Breast epithelium (tissue), 4 donors: ENCODE results near the gene SRPRB. TPM values are rescaled to one million over a fixed set of nuclear protein-coding genes. Genes with fewer than 3 reads are reported as not detected.

Experiments used
- DNase-seq, 2 donors: peaks; one replicate each; pipeline ENCODE4 v3.0.0-alpha.2; 2019; ENCODE audit warnings: low spot score in 2 of 2
- H3K27ac ChIP-seq, 2 donors: fragments of 200-600 bp; sonication (generic) in 1 of 2; one replicate each; pipeline ENCODE4 v1.5.1; 2016 to 2019; ENCODE audit warnings: mild to moderate bottlenecking in 1 of 2
- H3K27me3 ChIP-seq, 2 donors: fragments of 200-600 bp; sonication (generic) in 1 of 2; one replicate each; pipeline versions ENCODE4 v1.5.1 to v1.6.0; 2017 to 2019; ENCODE audit warnings: control low read depth in 1 of 2, mild to moderate bottlenecking in 1 of 2
- H3K36me3 ChIP-seq: fragments of 200-600 bp; one replicate; pipeline ENCODE4 v1.5.1; 2019
- H3K4me1 ChIP-seq, 2 donors: fragments of 200-600 bp; sonication (generic); one replicate each; pipeline ENCODE4 v1.5.1; 2016 to 2019; ENCODE audit warnings: control low read depth in 1 of 2
- H3K4me3 ChIP-seq, 3 donors: fragments of 200-600 bp; sonication (generic); 1 replicate in 2 of 3; 2 replicates in 1 of 3; pipeline ENCODE4 v1.5.1; 2016 to 2019; ENCODE audit warnings: mild to moderate bottlenecking in 3 of 3, moderate library complexity in 2 of 3
- H3K9me3 ChIP-seq, 2 donors: fragments of 200-600 bp; sonication (generic) in 1 of 2; one replicate each; pipeline ENCODE4 v1.5.1; 2016 to 2019; ENCODE audit warnings: control low read depth in 1 of 2
- POLR2A ChIP-seq: fragments of 450-650 bp; IDR thresholded peaks from one replicate; pipeline ENCODE4 v1.6.1; 2016; ENCODE audit warnings: antibody characterized with exemption, mild to moderate bottlenecking, moderate library complexity
- POLR2AphosphoS5 ChIP-seq, 3 donors: sonication (generic); formaldehyde crosslinking; IDR thresholded peaks; one replicate each; pipeline ENCODE4 v1.6.1; 2017; ENCODE audit warnings: antibody characterized with exemption in 3 of 3
- intact Hi-C: fragments of 100-400 bp; cut with DNase I; formaldehyde crosslinking; loops from one replicate; pipeline ENCODE4 v1.15.1; 2023; ENCODE audit warnings: low total_unique reads
- total RNA-seq, 3 donors: library from RNA; depleted of rRNA; stranded (reverse); fragments of >200 nt; gene quantifications; one replicate each; pipeline ENCODE4 v1.1.0, GENCODE V29; 2016
- TF ChIP-seq, protein P1 (sequence below), 3 donors: fragments of 450-650 bp; IDR thresholded peaks; one replicate each; pipeline ENCODE4 v1.5.1; 2016 to 2017; ENCODE audit warnings: antibody characterized with exemption in 3 of 3, mild to moderate bottlenecking in 3 of 3, moderate library complexity in 3 of 3

The SRPRB gene
- total RNA-seq, 3 donors from 2014 or later: 17.1 to 35.1 (median 28.4) TPM

DNA sequence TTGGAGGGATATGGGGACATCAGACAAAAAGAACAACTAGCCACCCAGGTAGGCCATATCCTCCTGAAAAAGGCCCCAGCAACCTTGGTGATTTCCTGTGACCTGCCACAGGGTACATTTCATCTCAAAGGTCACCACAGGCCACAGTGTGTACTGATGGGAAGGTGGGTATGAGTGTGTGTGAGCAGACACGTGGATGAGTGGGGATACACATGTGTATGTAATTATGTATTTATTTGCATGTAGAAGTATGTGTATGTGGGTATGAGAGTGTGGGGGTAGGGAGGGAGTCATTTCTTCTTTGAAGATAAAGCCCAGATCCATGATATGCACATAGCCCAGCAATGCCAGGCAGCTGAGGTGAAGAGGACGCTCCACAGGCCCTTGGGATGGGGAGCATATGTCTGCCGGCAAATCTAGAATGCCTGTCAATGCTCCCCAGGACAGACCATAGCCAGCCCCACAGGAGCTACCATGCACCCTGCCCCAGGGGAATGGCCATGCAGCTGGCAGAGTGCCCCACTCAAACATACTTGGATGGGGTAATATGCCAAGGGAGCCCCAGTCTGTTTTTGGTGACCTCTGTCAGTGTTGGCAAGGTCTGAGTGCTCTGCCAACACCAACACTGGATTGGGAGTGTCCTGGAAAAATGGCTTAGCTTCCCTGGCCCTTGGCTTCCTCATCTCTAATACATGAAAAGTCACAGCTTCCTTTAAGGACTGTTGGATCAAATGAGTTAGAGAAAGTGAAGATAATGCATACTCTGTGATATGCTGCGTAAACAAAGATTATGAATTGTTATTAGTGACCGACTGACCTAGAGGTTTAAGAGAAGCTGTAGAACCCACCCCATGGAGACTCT is 47.7 kb downstream of the SRPRB start:
- Histone ChIP-seq H3K27ac (no peak overlapping the region), H3K27me3 (no peaks in the 10 kb centered on the region), H3K9me3 (no peaks in the 10 kb centered on the region), H3K36me3 (no peaks in the 10 kb centered on the region), H3K4me3 (no peak overlapping the region), H3K4me1 (no peaks in the 10 kb centered on the region)
- TF ChIP-seq POLR2AphosphoS5 (IDR thresholded peaks at IDR 0.05) (no peak), POLR2A (no peak)
- TF ChIP-seq, protein P1, sequence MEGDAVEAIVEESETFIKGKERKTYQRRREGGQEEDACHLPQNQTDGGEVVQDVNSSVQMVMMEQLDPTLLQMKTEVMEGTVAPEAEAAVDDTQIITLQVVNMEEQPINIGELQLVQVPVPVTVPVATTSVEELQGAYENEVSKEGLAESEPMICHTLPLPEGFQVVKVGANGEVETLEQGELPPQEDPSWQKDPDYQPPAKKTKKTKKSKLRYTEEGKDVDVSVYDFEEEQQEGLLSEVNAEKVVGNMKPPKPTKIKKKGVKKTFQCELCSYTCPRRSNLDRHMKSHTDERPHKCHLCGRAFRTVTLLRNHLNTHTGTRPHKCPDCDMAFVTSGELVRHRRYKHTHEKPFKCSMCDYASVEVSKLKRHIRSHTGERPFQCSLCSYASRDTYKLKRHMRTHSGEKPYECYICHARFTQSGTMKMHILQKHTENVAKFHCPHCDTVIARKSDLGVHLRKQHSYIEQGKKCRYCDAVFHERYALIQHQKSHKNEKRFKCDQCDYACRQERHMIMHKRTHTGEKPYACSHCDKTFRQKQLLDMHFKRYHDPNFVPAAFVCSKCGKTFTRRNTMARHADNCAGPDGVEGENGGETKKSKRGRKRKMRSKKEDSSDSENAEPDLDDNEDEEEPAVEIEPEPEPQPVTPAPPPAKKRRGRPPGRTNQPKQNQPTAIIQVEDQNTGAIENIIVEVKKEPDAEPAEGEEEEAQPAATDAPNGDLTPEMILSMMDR (IDR thresholded peaks at IDR 0.05): no peak
- intact Hi-C loops: no loop called here
- no peak for DNase-seq

DNA sequence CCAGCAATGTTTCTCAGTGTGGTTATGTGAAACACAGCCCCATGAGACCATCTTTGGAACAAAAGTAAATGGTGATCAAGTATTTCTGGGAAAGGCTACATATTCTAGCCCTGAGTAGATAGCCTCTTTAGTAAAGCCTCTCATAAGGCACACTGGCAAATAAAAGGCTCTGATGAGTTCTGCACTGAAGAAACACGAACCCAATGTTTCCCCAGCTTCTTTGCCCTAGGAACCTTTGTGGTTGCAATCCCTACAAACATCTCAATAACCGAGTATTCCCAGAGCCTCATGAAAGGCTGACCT is 48.3 kb downstream of the SRPRB start:
- H3K4me3 ChIP-seq: no peak overlapping the region
- no peak for DNase-seq
- H3K36me3 ChIP-seq: no peaks in the 10 kb centered on the region
- H3K4me1 ChIP-seq: no peaks in the 10 kb centered on the region
- TF ChIP-seq POLR2AphosphoS5 (IDR thresholded peaks at IDR 0.05) (no peak), POLR2A (no peak)
- TF ChIP-seq, protein P1 (IDR thresholded peaks at IDR 0.05): no peak
- intact Hi-C loops: no loop called here
- no peaks in the 10 kb centered on the region for H3K27me3 ChIP-seq
- H3K27ac ChIP-seq: no peak overlapping the region
- H3K9me3 ChIP-seq: no peaks in the 10 kb centered on the region

DNA sequence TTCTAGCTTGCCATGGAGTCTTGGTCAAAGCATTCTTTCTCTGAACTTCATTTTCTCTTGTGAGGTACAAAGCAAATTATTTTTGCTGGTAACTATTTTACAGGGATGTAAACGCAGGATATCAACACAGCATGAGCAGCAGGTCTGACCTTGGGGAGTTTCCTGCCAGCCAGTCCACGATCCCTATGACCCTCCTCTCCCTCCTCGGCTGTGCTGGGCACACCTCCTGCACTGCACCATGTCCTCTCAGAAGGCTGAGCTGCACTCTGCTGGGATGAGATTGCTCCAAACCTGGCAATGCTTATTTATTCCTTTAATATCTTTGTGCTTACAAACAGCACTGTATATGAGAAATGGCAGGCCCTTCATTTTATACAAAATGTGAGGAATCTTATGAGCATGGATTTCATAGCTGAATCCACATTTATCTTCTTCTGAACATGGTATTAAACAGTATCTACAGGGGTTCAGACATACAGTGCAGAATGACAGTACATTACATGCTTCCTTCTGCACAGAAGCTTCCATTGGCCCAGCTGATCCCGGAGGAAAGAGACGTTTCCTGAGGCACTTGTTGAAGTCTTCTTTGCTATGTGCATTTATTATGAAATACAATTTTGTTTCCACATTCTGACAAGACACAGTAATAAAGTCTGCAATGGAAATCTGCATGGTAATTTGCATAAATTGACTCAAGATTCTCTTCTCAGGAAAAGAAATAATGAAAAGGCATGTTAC is 48.8 kb downstream of the SRPRB start:
- H3K27me3 ChIP-seq: no peaks in the 10 kb centered on the region
- H3K36me3 ChIP-seq: no peaks in the 10 kb centered on the region
- DNase-seq: no peak
- H3K4me1 ChIP-seq: no peaks in the 10 kb centered on the region
- intact Hi-C loops: no loop called here
- TF ChIP-seq, protein P1 (IDR thresholded peaks at IDR 0.05): no peak
- TF ChIP-seq POLR2AphosphoS5 (IDR thresholded peaks at IDR 0.05) (no peak), POLR2A (no peak)
- no peaks in the 10 kb centered on the region for H3K9me3 ChIP-seq
- H3K4me3 ChIP-seq: no peak overlapping the region
- H3K27ac ChIP-seq: no peak overlapping the region

DNA sequence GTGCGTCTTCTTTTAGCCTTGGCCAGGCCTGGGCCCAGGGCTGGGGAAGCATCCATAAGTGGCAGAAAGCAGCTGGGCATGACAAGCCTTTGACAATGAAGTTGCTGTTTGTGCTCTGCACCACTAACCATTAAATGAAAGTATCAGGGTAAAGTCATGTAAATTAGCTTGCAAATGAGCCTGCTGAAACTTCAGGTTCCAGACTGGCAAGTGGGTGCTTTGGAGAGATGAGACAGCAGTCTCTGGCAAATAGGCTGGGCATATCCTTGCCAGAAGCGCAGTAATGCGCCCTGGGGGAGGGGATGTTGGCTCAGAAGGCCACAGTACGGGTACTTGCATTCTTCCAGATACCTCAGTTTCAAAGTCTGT is 49.4 kb downstream of the SRPRB start:
- no peaks in the 10 kb centered on the region for H3K9me3 ChIP-seq
- intact Hi-C loops: no loop called here
- TF ChIP-seq, protein P1 (IDR thresholded peaks at IDR 0.05): no peak
- TF ChIP-seq POLR2AphosphoS5 (IDR thresholded peaks at IDR 0.05): no peak
- TF ChIP-seq POLR2A: no peak
- H3K4me1 ChIP-seq: no peaks in the 10 kb centered on the region
- no peaks in the 10 kb centered on the region for H3K36me3 ChIP-seq
- no peaks in the 10 kb centered on the region for H3K27me3 ChIP-seq
- H3K4me3 ChIP-seq: no peak overlapping the region
- DNase-seq: no peak
- no peak overlapping the region for H3K27ac ChIP-seq

DNA sequence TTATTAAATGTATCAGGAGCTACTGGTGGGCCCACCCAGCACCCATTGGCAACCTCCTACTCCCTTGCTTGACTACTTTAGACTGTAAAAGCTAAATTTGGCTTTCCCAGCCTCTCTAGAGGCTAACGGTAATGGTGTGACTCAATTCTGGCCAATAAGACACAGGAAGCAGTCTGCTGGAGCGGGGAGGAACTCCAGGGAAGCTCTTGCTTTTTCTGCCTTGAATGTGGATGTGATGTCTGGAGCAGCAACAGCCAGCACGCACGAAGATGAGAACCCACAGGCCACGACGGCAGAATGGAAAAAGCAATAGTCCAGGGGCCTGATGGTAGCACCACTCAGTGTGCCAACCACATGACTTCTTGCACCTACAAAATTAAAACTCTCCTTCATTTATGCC is 50.2 kb downstream of the SRPRB start:
- DNase-seq: no peak
- no peak overlapping the region for H3K4me3 ChIP-seq

More for the DNA sequence above, 50.2 kb downstream of the SRPRB start:
- Histone ChIP-seq H3K27me3 (no peaks in the 10 kb centered on the region), H3K9me3 (no peaks in the 10 kb centered on the region), H3K4me1 (no peaks in the 10 kb centered on the region), H3K36me3 (no peaks in the 10 kb centered on the region), H3K27ac (no peak overlapping the region)
- TF ChIP-seq POLR2AphosphoS5 (IDR thresholded peaks at IDR 0.05) (no peak), POLR2A (no peak)
- TF ChIP-seq, protein P1 (IDR thresholded peaks at IDR 0.05): no peak
- intact Hi-C loops: no loop called here
